Central memory CD4-positive, alpha-beta T cell (primary cell): ENCODE data around the gene SMAP1.

Experiments
- DNase-seq: peaks from one replicate; pipeline ENCODE4 v3.0.0; 2022
- total RNA-seq, 3 experiments: gene quantifications; one replicate each; lab custom pipeline; 2026; lab: John Stamatoyannopoulos, UW

Gene SMAP1
- total RNA-seq, result 55.2 to 96.3 (median 55.8) reads per million in 3 experiments

DNA sequence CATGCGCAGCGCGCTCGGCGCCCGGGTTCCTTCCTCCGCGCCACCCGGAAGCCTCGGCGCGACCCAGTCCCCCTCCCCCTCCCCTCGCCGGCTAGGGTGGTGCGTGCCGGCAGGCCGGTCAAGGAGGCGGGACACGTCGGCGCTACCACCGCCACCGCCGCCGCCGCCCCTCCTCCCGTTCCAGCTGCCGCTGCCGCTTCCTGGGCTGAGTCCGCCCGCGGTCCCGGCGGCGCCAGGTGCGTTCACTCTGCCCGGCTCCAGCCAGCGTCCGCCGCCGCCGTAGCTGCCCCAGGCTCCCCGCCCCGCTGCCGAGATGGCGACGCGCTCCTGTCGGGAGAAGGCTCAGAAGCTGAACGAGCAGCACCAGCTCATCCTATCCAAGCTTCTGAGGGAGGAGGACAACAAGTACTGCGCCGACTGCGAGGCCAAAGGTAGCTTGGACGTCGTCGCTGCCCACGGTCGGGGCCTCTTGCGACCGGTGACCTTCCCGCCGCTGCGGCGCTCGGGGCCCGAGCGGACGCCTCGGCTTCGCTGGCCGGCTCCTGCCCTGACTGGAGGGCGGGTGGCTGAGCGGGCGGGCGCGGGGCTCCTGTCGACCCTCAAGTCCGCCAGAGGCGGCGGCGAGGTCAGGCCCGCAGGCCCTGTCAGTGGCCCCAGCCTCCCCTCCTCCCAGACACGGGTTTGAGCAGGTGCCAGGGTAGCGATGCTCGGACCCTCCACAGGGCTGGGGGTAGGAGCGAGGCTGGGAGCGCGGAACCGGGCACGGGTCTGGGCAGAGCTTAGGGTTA, at the start of gene SMAP1:
SMAP1 (plus strand) TSS at position 173 of the 788 bp plus-strand sequence; CDS start at position 314, 141 bp downstream.
- DNase-seq, result peak; percentile 88

GRCh38 chr6:70620746-70621145, 46.9 kb upstream of the SMAP1 start:
- DNase-seq, result no peak

- no peak for DNase-seq
These were observed 45.2 kb upstream of the SMAP1 start for GRCh38 chr6:70622461-70622860.

DNA sequence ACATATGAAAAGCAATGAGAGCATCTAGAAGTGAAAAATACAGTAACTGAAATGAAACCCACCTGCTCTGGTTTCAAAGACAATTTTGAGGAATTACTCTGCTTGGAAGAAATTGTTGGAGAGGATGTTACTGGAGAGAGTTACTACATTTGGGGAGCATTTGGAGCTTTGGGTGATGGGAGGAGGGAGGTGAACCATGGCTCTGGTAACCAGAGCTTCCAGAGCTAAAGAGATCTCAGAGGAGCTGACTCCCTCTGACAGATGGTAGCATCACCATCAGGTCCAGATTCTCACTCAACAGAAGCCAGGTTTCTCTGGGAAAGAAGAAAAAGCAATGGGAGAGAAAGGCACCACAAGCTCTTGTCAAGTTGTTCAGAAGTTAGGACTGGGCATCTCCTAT, 42.2 kb upstream of the SMAP1 start:
- DNase-seq, result no peak

GRCh38 chr6:70627500-70628254, 40.0 kb upstream of the SMAP1 start:
- DNase-seq, result no peak

DNA sequence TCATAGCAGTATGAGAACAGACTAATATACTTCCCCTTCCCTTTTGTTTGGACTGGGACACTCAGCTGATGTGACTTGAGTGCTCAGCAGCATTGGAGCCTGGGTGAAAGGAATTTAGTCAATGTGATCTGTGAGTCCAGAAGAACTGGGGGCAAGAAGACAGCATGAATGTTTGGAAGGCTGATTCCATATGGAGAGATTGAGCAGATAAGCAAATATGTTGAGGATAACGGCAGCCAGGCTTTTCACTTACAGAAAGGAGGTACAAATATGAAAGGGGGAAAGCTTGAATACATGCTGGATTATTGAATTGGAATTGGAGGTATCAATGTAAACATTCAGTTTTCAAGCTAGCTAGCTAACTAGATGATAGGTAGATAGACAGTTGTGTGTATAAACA, 37.8 kb upstream of the SMAP1 start:
- no peak for DNase-seq

GRCh38 chr6:70633870-70634269, 33.8 kb upstream of the SMAP1 start:
- no peak for DNase-seq

- no peak for DNase-seq
These were observed 31.1 kb upstream of the SMAP1 start for GRCh38 chr6:70636596-70636995.

DNA sequence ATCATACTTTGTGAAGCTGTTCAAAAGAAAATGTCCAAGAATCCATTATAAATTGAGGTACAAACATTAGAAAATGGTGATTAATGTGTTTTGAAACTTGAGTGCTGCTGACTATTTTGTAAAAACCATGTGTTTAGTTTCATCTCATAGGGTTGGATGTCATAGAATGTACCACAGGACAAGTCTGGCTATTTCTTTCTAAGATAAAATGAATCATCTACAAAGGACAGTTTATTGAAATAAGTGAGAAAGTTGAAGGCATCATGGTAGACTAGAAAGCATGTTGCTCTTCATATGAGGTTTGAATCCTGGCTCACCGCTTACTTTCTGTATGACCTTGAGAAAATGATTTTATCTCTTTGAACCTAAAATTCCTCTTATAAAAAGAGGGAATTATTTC, 29.2 kb upstream of the SMAP1 start:
- DNase-seq, result no peak

GRCh38 chr6:70651326-70651905, 16.3 kb upstream of the SMAP1 start:
- peak; percentile 77 for DNase-seq

GRCh38 chr6:70652216-70652615, 15.5 kb upstream of the SMAP1 start:
- DNase-seq, result no peak

DNA sequence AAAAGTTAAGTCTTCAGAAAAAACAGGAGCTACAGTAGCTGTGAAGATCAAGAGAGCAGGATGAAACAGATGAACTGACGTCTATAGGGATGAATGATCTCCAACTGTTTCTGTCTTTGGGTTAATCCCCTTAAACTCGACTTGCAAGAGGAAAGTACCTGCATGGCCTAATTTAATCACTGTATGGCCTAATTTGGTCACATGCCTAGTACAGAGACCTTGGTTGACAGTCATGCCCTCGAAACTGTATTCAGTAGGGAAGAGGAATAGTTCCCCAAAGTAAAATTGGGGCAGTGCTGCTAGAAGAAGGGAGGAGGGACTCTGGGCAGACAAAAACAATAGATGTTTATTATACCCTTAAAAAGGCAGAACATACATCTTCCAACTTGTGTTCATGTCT, 10.0 kb upstream of the SMAP1 start:
- no peak for DNase-seq

DNA sequence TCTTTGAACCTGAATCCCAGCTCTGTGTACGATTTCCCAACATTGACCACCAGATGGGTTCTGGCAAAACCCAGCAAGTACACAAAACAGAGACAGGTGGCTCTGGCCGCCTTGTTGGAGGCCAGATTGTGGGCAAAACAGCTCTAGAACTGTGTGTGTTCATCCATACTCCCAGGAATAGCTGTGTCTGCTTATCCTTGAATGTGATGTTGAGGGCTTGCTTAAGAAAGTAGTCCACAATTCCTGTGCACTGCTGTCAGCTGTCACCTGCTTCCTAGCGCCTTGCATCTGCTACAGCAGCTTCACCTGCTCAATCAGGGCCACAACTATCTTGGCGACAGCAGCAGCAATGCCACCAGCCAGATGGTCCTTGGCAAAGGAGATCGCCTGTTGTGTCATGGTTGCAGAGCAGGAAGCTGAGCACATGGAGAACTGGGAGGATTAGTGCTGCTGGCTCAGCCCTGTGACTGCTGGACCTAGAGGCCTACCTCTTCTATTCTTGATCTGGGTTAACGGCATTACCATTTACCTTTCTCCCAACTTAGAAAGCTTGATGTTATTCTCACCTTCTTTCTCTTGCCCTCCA, 3.7 kb upstream of the SMAP1 start:
- DNase-seq, result no peak

- DNase-seq, result no peak
These were observed 977 bp upstream of the SMAP1 start for GRCh38 chr6:70666706-70667105.

- no peak for DNase-seq
These were observed 400 bp upstream of the SMAP1 start for GRCh38 chr6:70667256-70667710.

- no peak for DNase-seq
These were observed 773 bp downstream of the SMAP1 start for GRCh38 chr6:70668499-70668812.

- DNase-seq, result no peak
These were observed 1.4 kb downstream of the SMAP1 start for GRCh38 chr6:70669133-70669532.

DNA sequence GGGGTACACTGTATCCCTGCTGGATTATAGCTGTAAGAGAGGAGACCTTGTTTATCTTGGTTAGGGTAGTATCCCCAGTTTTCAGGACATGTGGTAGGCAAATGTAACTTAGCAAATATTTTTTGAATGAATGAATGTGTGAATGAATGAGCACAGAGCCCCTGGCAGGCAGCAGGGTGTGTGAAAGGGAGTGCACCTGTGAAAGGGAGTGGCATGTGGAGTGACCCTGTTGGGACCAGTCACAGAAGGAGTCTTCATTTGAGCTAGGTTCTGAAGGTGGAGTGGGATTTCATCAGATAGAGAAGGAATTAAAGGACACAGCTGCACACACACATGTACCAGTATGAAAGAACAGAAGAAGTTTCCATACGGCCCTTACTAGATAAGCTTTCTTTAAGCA, 4.9 kb downstream of the SMAP1 start:
- no peak for DNase-seq

GRCh38 chr6:70673054-70673453, 5.4 kb downstream of the SMAP1 start:
- no peak for DNase-seq

- DNase-seq, result no peak
These were observed 5.9 kb downstream of the SMAP1 start for GRCh38 chr6:70673601-70674000.

GRCh38 chr6:70675822-70676221, 8.1 kb downstream of the SMAP1 start:
- DNase-seq, result no peak

DNA sequence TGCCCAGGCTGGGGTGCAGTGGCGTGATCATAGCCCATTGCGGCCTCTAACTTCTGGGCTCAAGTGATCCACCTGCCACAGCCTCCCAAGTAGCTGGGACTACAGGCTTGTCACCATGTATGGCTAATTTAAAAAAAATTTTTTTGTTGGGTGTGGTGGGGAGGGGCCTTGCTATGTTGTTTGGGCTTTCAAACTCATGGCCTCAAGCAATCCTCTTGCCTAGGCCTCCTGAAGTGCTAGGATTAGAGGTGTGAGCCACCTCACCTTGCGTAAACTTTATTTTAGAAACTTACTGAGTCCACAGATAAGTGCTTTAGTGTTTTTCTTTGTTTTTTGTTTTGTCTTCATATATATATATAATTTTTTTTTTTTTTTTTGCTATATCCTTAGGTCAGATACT, 9.1 kb downstream of the SMAP1 start:
- no peak for DNase-seq

GRCh38 chr6:70680396-70680795, 12.7 kb downstream of the SMAP1 start:
- DNase-seq, result no peak
